Liver (tissue), 3 donors: Measurements from ENCODE around the gene PLA2G4B.

ENCODE experiments used
- CTCF ChIP-seq: fragments of 150-350 bp; IDR thresholded peaks from 2 replicates; pipeline ENCODE4 v1.5.1; 2017; ENCODE audit warnings: improper control_type of control experiment, low read depth, low read length; ENCODE audit not compliant: missing input control
- RAD21 ChIP-seq, 2 donors: IDR thresholded peaks; 2 replicates each; pipeline ENCODE4 v1.6.1; 2016; ENCODE audit warnings: antibody characterized with exemption in 2 of 2, mild to moderate bottlenecking in 2 of 2
- TF ChIP-seq, protein P1 (sequence below): IDR thresholded peaks from 2 replicates; pipeline ENCODE4 v1.6.1; 2016; ENCODE audit warnings: antibody characterized with exemption
- donor health status: healthy.
- donor health status: healthy.

DNA sequence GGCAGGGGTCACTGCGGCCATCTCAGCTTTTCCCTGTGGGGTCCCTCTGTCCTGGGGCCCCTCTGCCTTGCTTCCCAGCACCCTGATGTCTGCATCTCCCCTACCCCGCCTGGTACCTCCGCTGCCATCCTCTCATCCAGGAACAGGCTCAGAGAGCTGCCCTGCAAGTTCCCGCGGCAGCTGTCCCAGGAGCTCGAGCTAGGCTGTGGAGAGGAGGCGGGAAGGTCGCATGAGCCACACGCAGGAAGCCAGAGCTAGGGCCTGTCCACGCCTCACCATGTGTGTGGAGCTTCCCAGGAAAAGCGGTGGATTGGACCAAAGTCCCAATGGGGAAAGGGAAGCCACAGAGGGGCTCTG lies 12.5 kb downstream of the PLA2G4B start:
- TF ChIP-seq CTCF, result no peak
- TF ChIP-seq, protein P1, sequence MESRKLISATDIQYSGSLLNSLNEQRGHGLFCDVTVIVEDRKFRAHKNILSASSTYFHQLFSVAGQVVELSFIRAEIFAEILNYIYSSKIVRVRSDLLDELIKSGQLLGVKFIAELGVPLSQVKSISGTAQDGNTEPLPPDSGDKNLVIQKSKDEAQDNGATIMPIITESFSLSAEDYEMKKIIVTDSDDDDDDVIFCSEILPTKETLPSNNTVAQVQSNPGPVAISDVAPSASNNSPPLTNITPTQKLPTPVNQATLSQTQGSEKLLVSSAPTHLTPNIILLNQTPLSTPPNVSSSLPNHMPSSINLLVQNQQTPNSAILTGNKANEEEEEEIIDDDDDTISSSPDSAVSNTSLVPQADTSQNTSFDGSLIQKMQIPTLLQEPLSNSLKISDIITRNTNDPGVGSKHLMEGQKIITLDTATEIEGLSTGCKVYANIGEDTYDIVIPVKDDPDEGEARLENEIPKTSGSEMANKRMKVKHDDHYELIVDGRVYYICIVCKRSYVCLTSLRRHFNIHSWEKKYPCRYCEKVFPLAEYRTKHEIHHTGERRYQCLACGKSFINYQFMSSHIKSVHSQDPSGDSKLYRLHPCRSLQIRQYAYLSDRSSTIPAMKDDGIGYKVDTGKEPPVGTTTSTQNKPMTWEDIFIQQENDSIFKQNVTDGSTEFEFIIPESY, result no peak
- no peak for TF ChIP-seq RAD21 (IDR thresholded peaks at IDR 0.05)
